Measurements from ENCODE around the gene FRMD3.

FRMD3 gene

DNA sequence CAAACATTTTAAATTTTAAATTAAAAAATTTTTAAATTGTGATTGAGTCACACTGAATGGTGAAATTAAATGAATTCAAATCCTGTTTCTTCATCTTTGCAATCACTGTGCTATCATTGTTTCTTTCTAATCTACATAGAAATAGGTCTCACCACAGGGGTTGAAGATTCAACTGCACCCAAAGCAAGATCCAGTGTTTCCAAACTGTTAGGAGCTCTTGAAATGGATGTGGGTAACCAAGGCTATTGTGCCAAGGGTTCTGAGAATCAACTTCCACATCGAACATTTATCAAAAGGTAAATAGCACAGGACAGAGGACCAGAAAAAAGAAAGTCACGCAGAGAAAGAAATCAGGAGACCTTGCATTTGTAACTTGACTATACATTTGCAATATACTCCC lies 302.7 kb downstream of the FRMD3 start:
- no peak for TF ChIP-seq CTCF (IDR thresholded peaks at IDR 0.05; ENCODE audit: insufficient read depth, low read depth, low read length, missing control alignments)
- H3K4me3 ChIP-seq (ENCODE audit: low read length), result no peak overlapping the region
- DNase-seq (ENCODE audit: low read depth), result no peak

GRCh38 chr9:83234541-83234940 lies 303.7 kb downstream of the FRMD3 start:
- no peak for DNase-seq (ENCODE audit: low read depth)
- no peak for TF ChIP-seq CTCF (IDR thresholded peaks at IDR 0.05; ENCODE audit: insufficient read depth, low read depth, low read length, missing control alignments)
- H3K4me3 ChIP-seq (ENCODE audit: low read length), result no peak overlapping the region

DNA sequence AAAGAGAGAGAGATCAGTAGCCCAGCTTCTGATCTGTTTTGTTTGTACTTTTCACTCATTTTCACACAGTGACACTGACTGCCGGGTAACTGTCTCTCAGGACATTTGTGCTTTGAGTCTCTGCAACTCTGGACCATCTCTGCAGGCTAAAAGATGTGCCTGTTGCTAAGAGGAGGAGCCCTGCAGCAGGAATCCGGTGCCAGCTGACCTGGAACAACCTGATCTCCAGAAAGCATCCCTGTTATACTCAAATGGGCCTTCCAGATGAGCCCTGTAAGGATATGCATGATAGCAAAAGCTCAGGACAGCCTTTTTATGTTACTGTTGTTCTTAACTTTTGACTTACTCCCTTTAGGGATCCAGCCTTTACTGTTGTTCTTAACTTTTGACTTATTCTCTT lies 304.6 kb downstream of the FRMD3 start:
- DNase-seq (ENCODE audit: low read depth), result no peak
- no peak overlapping the region for H3K4me3 ChIP-seq (ENCODE audit: low read length)
- no peak for TF ChIP-seq CTCF (IDR thresholded peaks at IDR 0.05; ENCODE audit: insufficient read depth, low read depth, low read length, missing control alignments)

DNA sequence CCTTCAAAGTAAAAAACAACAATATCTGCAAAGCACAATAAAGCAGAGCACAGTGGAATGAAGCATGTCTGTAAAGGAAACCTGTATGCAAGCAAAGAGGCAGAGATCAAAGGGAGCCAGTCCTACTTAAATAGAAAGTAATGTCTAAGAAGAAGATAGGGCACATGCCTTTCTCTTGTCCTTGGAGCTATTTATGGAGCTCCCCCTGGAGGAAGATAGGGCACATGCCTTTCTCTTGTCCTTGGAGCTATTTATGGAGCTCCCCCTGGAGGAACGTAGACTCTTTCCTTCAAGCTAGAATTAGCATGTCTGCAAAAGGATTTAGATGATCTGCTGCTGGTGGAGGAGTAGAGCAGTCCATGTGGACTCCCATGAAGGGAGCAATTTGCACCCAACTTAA lies 307.2 kb downstream of the FRMD3 start:
- H3K4me3 ChIP-seq (ENCODE audit: low read length), result no peak overlapping the region
- peak; percentile 66 for TF ChIP-seq CTCF (IDR thresholded peaks at IDR 0.05; ENCODE audit: insufficient read depth, low read depth, low read length, missing control alignments)
- DNase-seq (ENCODE audit: low read depth), result peak; percentile 71

DNA sequence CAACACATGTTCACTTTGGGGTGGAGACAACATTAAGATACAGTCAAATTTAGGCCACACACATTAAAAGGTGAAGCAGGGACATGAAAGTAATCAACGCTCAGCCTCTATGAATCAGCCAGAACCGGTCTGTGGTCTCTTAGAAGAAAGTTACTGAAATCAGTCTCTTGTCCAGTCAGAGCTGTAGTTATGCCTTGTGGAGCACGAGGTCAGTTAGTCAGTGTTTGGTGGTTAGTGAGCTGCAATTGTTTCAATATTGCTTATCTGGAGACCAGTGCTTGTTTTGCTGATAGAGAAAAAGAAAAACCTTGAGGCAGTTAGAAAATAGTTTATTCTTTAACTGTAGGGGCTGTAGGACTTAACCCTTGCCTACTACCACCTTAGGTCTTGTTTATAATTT lies 317.5 kb downstream of the FRMD3 start:
- H3K4me3 ChIP-seq (ENCODE audit: low read length), result no peak overlapping the region
- TF ChIP-seq CTCF (IDR thresholded peaks at IDR 0.05; ENCODE audit: insufficient read depth, low read depth, low read length, missing control alignments), result no peak
- peak; percentile 87 for DNase-seq (ENCODE audit: low read depth)

- H3K4me3 ChIP-seq (ENCODE audit: low read length), result peak overlapping the region; percentile 65
- DNase-seq (ENCODE audit: low read depth), result peak; percentile 27
- TF ChIP-seq CTCF (IDR thresholded peaks at IDR 0.05; ENCODE audit: insufficient read depth, low read depth, low read length, missing control alignments), result no peak
These were observed 318.2 kb downstream of the FRMD3 start for GRCh38 chr9:83219924-83220438.

GRCh38 chr9:83219154-83219923 lies 318.9 kb downstream of the FRMD3 start:
- H3K4me3 ChIP-seq (ENCODE audit: low read length), result peak overlapping the region; percentile 65
- peak; percentile 69 for TF ChIP-seq CTCF (IDR thresholded peaks at IDR 0.05; ENCODE audit: insufficient read depth, low read depth, low read length, missing control alignments)
- DNase-seq (ENCODE audit: low read depth), result peak; percentile 79

Data from epithelial cell of esophagus (primary cell).